Cardiac muscle cell (in vitro differentiated cells and primary cell): ENCODE measurements around the gene SCAF4. TPM values are rescaled to one million over a fixed set of nuclear protein-coding genes. Genes with fewer than 3 reads are reported as not detected.

Source experiments
- DNase-seq, 2 donors: peaks; one replicate each; pipeline versions ENCODE4 v3.0.0 to v3.0.0-alpha.2; 2010 to 2017; ENCODE audit warnings: low read depth in 1 of 2, low spot score in 1 of 2
- H3K27ac ChIP-seq: fragments of 200-600 bp; sonication (generic); 2 replicates; pipeline ENCODE4 v1.5.1; 2016
- H3K27me3 ChIP-seq: fragments of 200-600 bp; sonication (generic); 2 replicates; pipeline ENCODE4 v1.6.0; 2016; ENCODE audit warnings: control low read depth
- H3K36me3 ChIP-seq: fragments of 200-600 bp; sonication (generic); 2 replicates; pipeline ENCODE4 v1.5.1; 2016; ENCODE audit warnings: control low read depth
- H3K4me1 ChIP-seq: fragments of 200-600 bp; sonication (generic); 2 replicates; pipeline ENCODE4 v1.8.1; 2017; ENCODE audit warnings: low read depth, mild to moderate bottlenecking, mixed run types
- H3K4me3 ChIP-seq: fragments of 200-600 bp; sonication (generic); 2 replicates; pipeline ENCODE4 v1.5.1; 2016; ENCODE audit warnings: mild to moderate bottlenecking
- H3K9me3 ChIP-seq: fragments of 200-600 bp; sonication (generic); 2 replicates; pipeline ENCODE4 v1.5.1; 2017; ENCODE audit warnings: low read depth, mild to moderate bottlenecking, control low read depth
- CTCF ChIP-seq: IDR thresholded peaks from 2 replicates; pipeline ENCODE4 v1.5.1; 2012; ENCODE audit warnings: low read depth, mild to moderate bottlenecking, low read length
- polyA plus RNA-seq: library from polyadenylated mRNA; unstranded; fragments of >200 nt; fragmentation: Nextera tagmentation; extraction: Ambion mirVana; gene quantifications from 2 replicates; pipeline ENCODE4 v1.2.1, GENCODE V29; 2016
- total RNA-seq: library from RNA; depleted of rRNA; stranded (reverse); fragments of >200 nt; gene quantifications from 2 replicates; pipeline ENCODE4 v1.2.3, GENCODE V29; 2016

Gene SCAF4
- total and polyA plus RNA-seq, 2 experiments from 2014 or later = 16.0 to 28.6 TPM

GRCh38 chr21:31677047-31677446, 54.9 kb downstream of the SCAF4 start:
- no peaks in the 10 kb centered on the region for H3K27me3 ChIP-seq
- peaks cover 5% of the 10 kb centered on the region for H3K4me1 ChIP-seq
- TF ChIP-seq CTCF = no peak
- no peaks in the 10 kb centered on the region for H3K9me3 ChIP-seq
- H3K36me3 ChIP-seq = peaks cover 15% of the 10 kb centered on the region
- H3K4me3 ChIP-seq = no peak overlapping the region
- no peak for DNase-seq
- no peak overlapping the region for H3K27ac ChIP-seq

- Histone ChIP-seq H3K9me3 (no peaks in the 10 kb centered on the region), H3K4me1 (peaks cover 5% of the 10 kb centered on the region), H3K27ac (no peak overlapping the region), H3K27me3 (no peaks in the 10 kb centered on the region), H3K36me3 (peaks cover 15% of the 10 kb centered on the region), H3K4me3 (no peak overlapping the region)
- no peak for DNase-seq
- no peak for TF ChIP-seq CTCF
These were observed 56.0 kb downstream of the SCAF4 start for GRCh38 chr21:31675960-31676359.

DNA sequence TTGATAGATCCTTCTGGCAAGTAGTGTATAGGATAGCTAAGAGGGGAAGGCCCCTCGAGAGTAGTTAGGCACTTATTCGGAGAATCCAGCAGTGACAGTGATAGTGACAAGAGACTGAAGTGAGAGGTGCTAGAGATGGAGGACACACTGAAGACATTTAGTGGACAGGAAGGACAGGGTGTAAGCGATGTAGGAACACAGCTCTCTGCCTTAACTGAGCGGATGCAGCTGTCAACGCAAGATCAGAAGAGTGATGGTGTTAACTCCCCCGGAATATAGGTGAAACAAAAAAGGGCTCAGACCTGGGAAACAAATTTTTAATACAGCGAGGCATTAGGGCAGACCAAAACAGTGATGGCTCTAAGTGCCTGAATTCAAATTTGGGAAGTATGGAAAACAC, 56.6 kb downstream of the SCAF4 start:
- no peak for DNase-seq
- no peak overlapping the region for H3K4me3 ChIP-seq
- peaks cover 5% of the 10 kb centered on the region for H3K4me1 ChIP-seq
- no peaks in the 10 kb centered on the region for H3K9me3 ChIP-seq
- TF ChIP-seq CTCF = no peak
- peaks cover 15% of the 10 kb centered on the region for H3K36me3 ChIP-seq
- no peak overlapping the region for H3K27ac ChIP-seq
- H3K27me3 ChIP-seq = no peaks in the 10 kb centered on the region

DNA sequence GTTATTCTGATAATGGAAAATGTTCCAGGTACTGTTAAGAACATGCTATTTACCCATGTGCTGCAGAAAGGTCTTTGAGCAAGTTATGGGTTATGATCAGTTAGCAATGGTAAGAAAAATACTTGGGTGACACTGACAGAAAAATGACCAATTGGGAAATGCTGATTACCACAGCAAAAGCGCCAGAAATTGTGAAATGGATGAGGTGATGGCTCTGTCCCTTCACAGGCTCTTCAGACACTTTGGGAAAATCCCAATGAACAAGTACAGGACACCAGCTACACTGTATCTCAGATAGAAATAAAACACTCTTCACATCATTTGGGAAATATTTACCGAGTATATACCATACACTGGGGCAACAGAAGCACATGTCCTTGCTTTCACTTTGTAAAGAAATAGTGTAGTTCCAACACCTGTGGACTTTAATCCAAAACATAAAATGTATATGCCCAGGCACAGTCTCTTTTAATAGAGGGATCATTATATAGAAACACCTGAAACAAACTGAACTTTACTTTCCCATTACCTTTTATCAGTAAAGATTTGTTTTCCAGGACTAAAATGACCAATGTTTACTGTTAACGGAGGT, 58.5 kb downstream of the SCAF4 start:
- no peak for TF ChIP-seq CTCF
- H3K36me3 ChIP-seq = peaks cover 10% of the 10 kb centered on the region
- H3K27ac ChIP-seq = no peak overlapping the region
- no peaks in the 10 kb centered on the region for H3K27me3 ChIP-seq
- no peaks in the 10 kb centered on the region for H3K9me3 ChIP-seq
- no peak overlapping the region for H3K4me3 ChIP-seq
- peaks cover 5% of the 10 kb centered on the region for H3K4me1 ChIP-seq
- no peak for DNase-seq

DNA sequence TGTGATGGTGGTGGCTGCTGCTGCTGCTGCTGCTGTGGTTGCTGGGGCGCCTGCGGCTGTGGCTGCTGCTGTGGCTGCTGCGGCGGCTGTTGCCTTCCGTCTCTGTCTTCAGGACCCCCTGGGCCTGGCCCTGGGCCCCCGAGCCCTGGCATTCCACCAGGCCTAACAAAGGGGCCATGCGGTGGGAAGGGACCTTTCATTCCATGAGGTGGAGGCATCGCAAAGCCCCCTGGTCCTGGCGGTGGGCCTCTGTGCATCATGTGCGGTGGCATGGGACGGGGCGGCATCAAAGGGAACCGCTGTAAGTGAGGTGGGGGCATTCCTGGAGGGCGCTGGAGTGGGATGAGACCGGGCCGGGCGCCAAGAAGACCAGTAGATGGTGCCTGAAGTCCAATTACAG, 60.0 kb downstream of the SCAF4 start:
- H3K9me3 ChIP-seq = no peaks in the 10 kb centered on the region
- TF ChIP-seq CTCF = no peak
- no peak overlapping the region for H3K4me3 ChIP-seq
- DNase-seq = no peak
- H3K36me3 ChIP-seq = peaks cover 24% of the 10 kb centered on the region
- H3K4me1 ChIP-seq = peaks cover 5% of the 10 kb centered on the region
- no peak overlapping the region for H3K27ac ChIP-seq
- H3K27me3 ChIP-seq = no peaks in the 10 kb centered on the region
